ENCODE results near the gene SPAG6.

- TF ChIP-seq CTCF (IDR thresholded peaks at IDR 0.05; ENCODE audit: borderline replicate concordance, extremely low read depth, low read length, poor library complexity, severe bottlenecking): no peak
- TF ChIP-seq EZH2 (IDR thresholded peaks at IDR 0.05; ENCODE audit: borderline replicate concordance, low read depth, low read length, severe bottlenecking): no peak
Observed at GRCh38 chr10:22458272-22459038, 113.2 kb downstream of the SPAG6 start.
